ENCODE measurements around the gene POU6F1.

The POU6F1 gene

GRCh38 chr12:51247523-51248206, 29.8 kb upstream of the POU6F1 start:
- H3K27ac ChIP-seq: peak overlapping the region; percentile 99
- TF ChIP-seq ZFX (IDR thresholded peaks at IDR 0.05; ENCODE audit: borderline replicate concordance) (no peak), CTCF (IDR thresholded peaks at IDR 0.05) (no peak)

- TF ChIP-seq ZFX (IDR thresholded peaks at IDR 0.05; ENCODE audit: borderline replicate concordance): no peak
- TF ChIP-seq CTCF (IDR thresholded peaks at IDR 0.05): 0 out of 2 replicates have a peak, but pooled peaks have one; percentile 15
- H3K27ac ChIP-seq: peak overlapping the region; percentile 99
Measured at GRCh38 chr12:51246254-51246853, 28.5 kb upstream of the POU6F1 start.

GRCh38 chr12:51245476-51246253, 27.8 kb upstream of the POU6F1 start:
- peak overlapping the region; percentile 99 for H3K27ac ChIP-seq
- TF ChIP-seq CTCF (IDR thresholded peaks at IDR 0.05) (no peak), ZFX (IDR thresholded peaks at IDR 0.05; ENCODE audit: borderline replicate concordance) (no peak)

GRCh38 chr12:51244269-51244668, 26.4 kb upstream of the POU6F1 start:
- H3K27ac ChIP-seq: peak overlapping the region; percentile 99
- TF ChIP-seq ZFX (IDR thresholded peaks at IDR 0.05; ENCODE audit: borderline replicate concordance) (no peak), CTCF (IDR thresholded peaks at IDR 0.05) (no peak)

- TF ChIP-seq ZFX (IDR thresholded peaks at IDR 0.05; ENCODE audit: borderline replicate concordance): no peak
- TF ChIP-seq CTCF (IDR thresholded peaks at IDR 0.05): no peak
- H3K27ac ChIP-seq: peak overlapping the region; percentile 99
Measured at GRCh38 chr12:51242876-51243275, 25.0 kb upstream of the POU6F1 start.

GRCh38 chr12:51242120-51242519, 24.3 kb upstream of the POU6F1 start:
- H3K27ac ChIP-seq: peak overlapping the region; percentile 99
- TF ChIP-seq CTCF (IDR thresholded peaks at IDR 0.05) (no peak), ZFX (IDR thresholded peaks at IDR 0.05; ENCODE audit: borderline replicate concordance) (no peak)

Data from 22Rv1 (cell line).